DND-41 (cell line): ENCODE results near the gene CGB3.
"Not testable (repeated sequence)": the region's sequence is repeated elsewhere in the genome, so short reads cannot be mapped to it uniquely, and the experiment has no call there.

ENCODE experiments used
- ATAC-seq: fragments of 200-7000 bp; cut with Tn5 transposase; 3 replicates; pipeline ENCODE4 v1.9.1; 2021; ENCODE audit warnings: low read depth; ENCODE audit not compliant: insufficient read depth
- DNase-seq: peaks from one replicate; pipeline ENCODE4 v3.0.0-alpha.2; 2020
- H2AFZ ChIP-seq: 2 replicates; pipeline ENCODE4 v1.6.0; 2012; ENCODE audit warnings: low read depth, low read length
- H3K27ac ChIP-seq: 2 replicates; pipeline ENCODE4 v1.5.1; 2012; ENCODE audit warnings: low read length, inconsistent platforms
- H3K27me3 ChIP-seq: fragments of 200-600 bp; sonication (generic); 2 replicates; pipeline ENCODE4 v1.6.0; 2012; ENCODE audit warnings: low read length, mild to moderate bottlenecking, inconsistent platforms; ENCODE audit not compliant: insufficient read depth, poor library complexity
- H3K36me3 ChIP-seq: 2 replicates; pipeline ENCODE4 v1.5.1; 2012; ENCODE audit warnings: low read length, inconsistent platforms; ENCODE audit not compliant: insufficient read depth
- H3K4me1 ChIP-seq: 2 replicates; pipeline ENCODE4 v1.5.1; 2012; ENCODE audit warnings: mild to moderate bottlenecking, low read length; ENCODE audit not compliant: insufficient read depth
- H3K4me2 ChIP-seq: 2 replicates; pipeline ENCODE4 v1.6.0; 2012; ENCODE audit warnings: mild to moderate bottlenecking, moderate library complexity, low read length, inconsistent platforms; ENCODE audit not compliant: insufficient read depth
- H3K4me3 ChIP-seq, 2 experiments: fragments of 200-600 bp in 1 of 2; shearing (Covaris generic) in 1 of 2; 2 replicates each; pipeline ENCODE4 v1.5.1; 2012 to 2016; ENCODE audit warnings: inconsistent platforms in 2 of 2, low read length in 2 of 2, mild to moderate bottlenecking in 2 of 2, low read depth in 1 of 2, moderate library complexity in 1 of 2
- H3K79me2 ChIP-seq: 2 replicates; pipeline ENCODE4 v1.6.0; 2012; ENCODE audit warnings: low read length, inconsistent platforms; ENCODE audit not compliant: insufficient read depth
- H3K9ac ChIP-seq: 2 replicates; pipeline ENCODE4 v1.6.0; 2012; ENCODE audit warnings: low read depth, mild to moderate bottlenecking, inconsistent platforms, low read length, moderate library complexity
- H3K9me3 ChIP-seq: 2 replicates; pipeline ENCODE4 v1.5.1; 2012; ENCODE audit warnings: low read length, moderate library complexity, mild to moderate bottlenecking, inconsistent platforms; ENCODE audit not compliant: insufficient read depth, severe bottlenecking
- H4K20me1 ChIP-seq: 2 replicates; pipeline ENCODE4 v1.6.0; 2012; ENCODE audit warnings: low read length; ENCODE audit not compliant: insufficient read depth
- CTCF ChIP-seq: IDR thresholded peaks from 2 replicates; pipeline ENCODE4 v1.5.1; 2012; ENCODE audit warnings: borderline replicate concordance, low read length, moderate library complexity, mild to moderate bottlenecking; ENCODE audit not compliant: poor library complexity, severe bottlenecking; ENCODE audit errors: extremely low read depth
- EZH2 ChIP-seq: IDR thresholded peaks from 3 replicates; pipeline ENCODE4 v1.6.1; 2012; ENCODE audit warnings: borderline replicate concordance, low read depth, mild to moderate bottlenecking, moderate library complexity, low read length, inconsistent platforms; ENCODE audit not compliant: severe bottlenecking

CGB3 gene

DNA sequence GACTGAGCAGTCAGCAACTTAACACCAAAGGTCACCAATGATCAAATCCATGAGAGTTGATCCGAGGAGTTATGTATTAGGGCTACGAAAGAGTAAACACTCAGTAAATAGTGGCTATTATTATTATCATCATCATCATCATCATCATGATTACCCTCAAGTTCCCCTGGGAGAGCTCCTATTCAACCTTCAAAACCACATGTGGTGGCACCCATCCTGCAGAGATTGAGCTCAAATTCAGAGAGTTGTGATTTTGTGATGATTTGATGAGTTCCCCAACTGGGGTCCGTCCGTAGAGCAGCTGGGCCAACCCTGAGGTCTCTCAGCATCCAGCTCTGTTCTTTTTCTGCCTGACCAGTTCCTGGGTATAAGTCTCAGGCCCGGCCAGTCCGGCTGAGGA lies 955 bp upstream of the CGB3 start:
- not testable (repeated sequence) for H3K27ac ChIP-seq, H3K9me3 ChIP-seq, H3K36me3 ChIP-seq, H3K4me3 ChIP-seq, H3K27me3 ChIP-seq, ATAC-seq, H3K79me2 ChIP-seq, H2AFZ ChIP-seq, H3K9ac ChIP-seq, DNase-seq, H4K20me1 ChIP-seq, H3K4me1 ChIP-seq, H3K4me2 ChIP-seq

GRCh38 chr19:49022116-49022515 lies 2.0 kb downstream of the CGB3 start:
- Histone ChIP-seq H2AFZ (no peak overlapping the region), H3K9me3 (no peaks in the 10 kb centered on the region), H3K4me2 (no peak overlapping the region)

DNA sequence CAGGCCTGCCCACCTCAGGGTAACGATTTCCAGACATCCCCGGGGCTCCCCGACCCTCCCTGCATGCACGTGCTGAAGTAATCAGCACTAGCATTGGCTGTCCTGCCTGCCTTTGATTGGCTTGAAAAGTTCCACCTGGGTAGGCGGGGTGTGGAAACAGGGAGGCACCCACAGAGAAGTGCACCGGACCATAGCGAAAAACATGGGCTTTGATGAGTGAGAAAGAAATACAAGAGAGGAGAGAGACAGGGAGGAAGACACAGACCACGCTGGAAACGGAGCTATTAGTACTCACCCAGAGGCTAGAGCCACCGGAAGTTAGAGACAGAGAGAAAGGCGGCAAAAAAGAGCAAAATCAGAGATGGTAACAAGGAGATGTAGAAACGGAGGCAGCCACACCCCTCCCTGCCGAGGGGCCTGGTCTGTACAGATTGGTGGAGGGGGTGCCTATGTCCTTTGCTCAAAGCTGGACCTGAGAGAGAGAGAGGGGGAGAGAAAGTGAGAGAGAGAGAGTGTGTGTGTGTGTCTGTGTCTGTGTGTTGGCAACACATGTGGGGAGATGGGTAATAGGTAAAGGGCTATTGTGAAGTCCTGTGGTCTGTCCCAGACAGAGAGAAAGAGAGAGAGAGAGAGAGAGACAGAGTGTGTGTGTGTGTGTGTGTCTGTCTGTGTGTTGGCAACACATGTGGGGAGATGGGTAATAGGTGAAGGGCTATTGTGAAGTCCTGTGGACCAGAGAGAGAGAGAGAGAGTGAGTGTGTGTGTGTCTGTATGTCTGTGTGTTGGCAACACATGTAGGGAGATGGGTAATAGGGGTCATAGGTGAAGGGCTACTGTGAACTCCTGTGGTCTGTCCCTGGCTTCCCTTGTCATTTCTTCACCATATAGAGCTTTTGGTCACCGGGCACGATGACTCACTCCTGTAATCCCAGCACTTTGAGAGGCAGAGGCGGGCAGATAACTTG lies 2.9 kb downstream of the CGB3 start:
- Histone ChIP-seq H3K36me3 (peaks cover 4% of the 10 kb centered on the region), H3K27ac (no peak overlapping the region), H3K9ac (no peak overlapping the region), H3K4me1 (peaks cover 3% of the 10 kb centered on the region; the same call in 1 of the 2 replicates), H3K4me3 (no peak overlapping the region), H2AFZ (no peak overlapping the region), H4K20me1 (peaks cover 2% of the 10 kb centered on the region; the same call in 1 of the 2 replicates), H3K9me3 (no peaks in the 10 kb centered on the region), H3K4me2 (no peak overlapping the region), H3K79me2 (no peaks in the 10 kb centered on the region), H3K27me3 (peaks cover 3% of the 10 kb centered on the region)
- ATAC-seq (0 out of 3 replicates have a peak, but pooled peaks have one; percentile 13), DNase-seq (no peak)
- no peak for TF ChIP-seq EZH2
- TF ChIP-seq CTCF: no peak

More at GRCh38 chr19:49022116-49022515, 2.0 kb downstream of the CGB3 start:
- Histone ChIP-seq H3K27me3 (peaks cover 3% of the 10 kb centered on the region), H3K36me3 (no peaks in the 10 kb centered on the region), H4K20me1 (no peaks in the 10 kb centered on the region; the same call in 1 of the 2 replicates), H3K4me1 (peaks cover 3% of the 10 kb centered on the region; the same call in 1 of the 2 replicates), H3K9ac (no peak overlapping the region), H3K27ac (no peak overlapping the region), H3K4me3 (no peak overlapping the region), H3K79me2 (no peaks in the 10 kb centered on the region)
- no peak for ATAC-seq
- TF ChIP-seq EZH2 (no peak), CTCF (no peak)
- no peak for DNase-seq

GRCh38 chr19:49020342-49020741 lies 3.8 kb downstream of the CGB3 start:
- H3K9me3 ChIP-seq: no peaks in the 10 kb centered on the region
- no peak for DNase-seq
- no peak overlapping the region for H3K4me2 ChIP-seq
- ATAC-seq: no peak
- H3K9ac ChIP-seq: no peak overlapping the region
- no peak overlapping the region for H2AFZ ChIP-seq
- no peak for TF ChIP-seq CTCF
- no peak for TF ChIP-seq EZH2
- no peak overlapping the region for H3K27ac ChIP-seq
- no peaks in the 10 kb centered on the region for H3K79me2 ChIP-seq
- H3K36me3 ChIP-seq: peaks cover 13% of the 10 kb centered on the region
- H3K27me3 ChIP-seq: peaks cover 3% of the 10 kb centered on the region
- no peak overlapping the region for H3K4me3 ChIP-seq
- H3K4me1 ChIP-seq: peaks cover 3% of the 10 kb centered on the region; the same call in 1 of the 2 replicates
- H4K20me1 ChIP-seq: peaks cover 4% of the 10 kb centered on the region; the same call in 1 of the 2 replicates
